Camera-type eye (tissue), 1 donor: ENCODE data around the gene GPR180. TPM values are rescaled to one million over a fixed set of nuclear protein-coding genes. Genes with fewer than 3 reads are reported as not detected.

Source experiments
- total RNA-seq: library from RNA; depleted of rRNA; stranded (reverse); fragments of >200 nt; gene quantifications from one replicate; pipeline ENCODE4 v1.2.3, GENCODE V29; 2014

The GPR180 gene
- 37.6 TPM for total RNA-seq

DNA sequence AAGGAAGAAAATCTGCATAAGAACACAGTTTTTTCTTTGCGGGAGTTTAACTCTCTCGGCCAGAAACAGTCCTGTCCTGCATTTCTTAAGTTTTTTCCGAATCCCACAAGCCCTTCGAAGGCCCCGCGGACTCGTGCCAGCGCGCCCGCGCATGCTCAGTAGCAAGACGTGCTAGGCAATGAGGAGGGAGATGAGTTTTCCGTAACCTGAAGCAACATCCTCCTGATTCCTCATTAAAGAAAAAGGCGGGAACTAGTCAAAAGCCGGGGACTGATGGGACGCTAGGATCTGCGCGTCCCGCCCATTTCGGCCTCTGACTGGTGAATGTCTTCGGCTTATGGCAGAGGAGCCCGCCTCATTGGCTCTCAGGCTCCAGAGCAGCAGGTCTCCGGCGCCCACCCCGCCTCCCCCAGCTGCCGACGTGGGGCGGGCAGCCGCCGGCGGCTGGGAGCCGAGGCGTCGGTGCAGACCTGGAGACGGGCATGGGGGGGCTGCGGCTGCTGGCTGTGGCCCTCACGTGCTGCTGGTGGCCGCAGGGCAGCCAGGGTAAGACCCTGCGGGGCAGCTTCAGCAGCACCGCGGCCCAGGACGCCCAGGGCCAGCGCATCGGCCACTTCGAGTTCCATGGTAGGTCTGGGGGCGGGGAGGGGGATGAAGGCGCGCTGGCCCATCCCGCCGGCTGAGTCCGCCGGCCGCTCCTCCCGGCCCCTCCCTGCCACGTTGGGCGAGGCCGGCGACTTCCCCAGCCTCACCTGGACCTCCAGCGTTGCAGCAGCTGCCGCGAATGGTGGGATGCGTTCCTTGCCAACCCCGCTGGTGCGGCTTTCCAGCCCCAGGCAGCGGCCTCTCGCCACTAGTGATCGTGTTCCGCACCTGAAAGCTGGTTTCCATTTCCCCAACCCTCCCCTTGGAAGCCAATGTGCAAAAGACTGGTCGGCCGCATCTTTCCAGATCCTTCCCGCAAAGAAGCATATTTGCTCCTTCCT lies at the start of gene GPR180:
TSS of gene GPR180 (plus strand) at position 412 of the 986 bp plus-strand sequence. CDS start at position 483, 71 bp downstream.

DNA sequence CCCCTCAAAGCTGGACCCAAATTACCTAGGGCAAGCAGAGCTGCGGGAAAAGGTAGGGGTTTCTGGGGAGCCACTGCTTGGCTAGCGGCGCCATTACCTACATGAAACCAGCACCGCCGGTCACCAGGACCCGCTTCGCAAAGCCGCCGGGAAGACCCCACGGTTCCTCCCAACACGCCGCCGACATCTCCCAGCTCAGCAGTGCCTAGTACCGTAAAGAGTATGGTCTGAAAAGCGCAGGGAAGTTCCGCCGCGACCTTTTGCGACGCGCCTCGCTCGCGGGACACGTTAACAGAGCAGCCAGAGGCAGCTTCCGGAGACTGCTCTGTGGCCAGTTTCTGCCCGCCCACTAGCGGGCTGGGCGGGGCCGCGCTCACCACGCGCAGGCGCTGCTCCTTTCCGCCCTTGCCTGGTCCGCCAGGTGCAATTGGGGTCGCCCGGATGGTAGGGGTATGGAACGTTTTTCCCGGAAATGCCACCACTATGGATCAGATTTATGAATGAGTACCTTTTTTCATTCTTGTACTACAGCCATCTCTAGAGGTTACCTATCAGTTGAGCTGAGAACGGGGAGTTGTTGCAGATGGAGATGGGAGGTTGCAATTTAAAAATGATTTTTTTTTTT lies 5.6 kb upstream of the GPR180 start, which contains the start of gene TGDS:
TSS of gene TGDS (minus strand) at position 203 of the 625 bp plus-strand sequence. CDS start at position 187, 16 bp downstream.

Other genes starting within 250 kb of the GPR180 start
- 318 TPM for gene DCT, start 122.2 kb upstream of the GPR180 start, total RNA-seq
- 30.2 TPM for gene TGDS, start 5.7 kb upstream of the GPR180 start, total RNA-seq
- gene SOX21, start 110.7 kb downstream of the GPR180 start, total RNA-seq, result 0.27 TPM